ENCODE measurements around the gene L2HGDH.

Gene L2HGDH

GRCh38 chr14:50225067-50225973 lies 86.7 kb downstream of the L2HGDH start:
- no peak for DNase-seq

GRCh38 chr14:50222055-50222613 lies 89.9 kb downstream of the L2HGDH start:
- DNase-seq: no peak

- DNase-seq: no peak
Observed at GRCh38 chr14:50218501-50218900, 93.5 kb downstream of the L2HGDH start.

GRCh38 chr14:50215416-50215815 lies 96.6 kb downstream of the L2HGDH start:
- DNase-seq: no peak

- DNase-seq: no peak
Observed at GRCh38 chr14:50213795-50214194, 98.2 kb downstream of the L2HGDH start.

- DNase-seq: no peak
Observed at GRCh38 chr14:50212726-50213125, 99.3 kb downstream of the L2HGDH start.

- no peak for DNase-seq
Observed at GRCh38 chr14:50210074-50210473, 102.0 kb downstream of the L2HGDH start.

GRCh38 chr14:50198499-50198898 lies 113.5 kb downstream of the L2HGDH start:
- no peak for DNase-seq

- no peak for DNase-seq
Observed at GRCh38 chr14:50191499-50191898, 120.5 kb downstream of the L2HGDH start.

Data from midbrain (tissue), 1 donor.